OCI-LY7 (cell line): ENCODE measurements around the gene CATSPER3. TPM values are rescaled to one million over a fixed set of nuclear protein-coding genes. Genes with fewer than 3 reads are reported as not detected.

Experiments
- BruUV-seq: library from RNA; stranded (reverse); fragments of 400-500 nt; replicated peaks from 2 replicates; lab custom pipeline; 2021; lab: Mats Ljungman, UMichigan
- CTCF ChIA-PET: fragments of 300-600 bp; sonication (Branson Sonifier 250); formaldehyde crosslinking; loops from one replicate; lab custom pipeline; 2022; ENCODE audit warnings: antibody characterized with exemption; ENCODE audit not compliant: unreplicated experiment; lab: Charles Lee
- POLR2A ChIA-PET: fragments of 300-600 bp; sonication (Branson Sonifier 250); formaldehyde crosslinking; loops from one replicate; lab custom pipeline; 2022; ENCODE audit warnings: antibody characterized with exemption; lab: Charles Lee
- DNase-seq: peaks from one replicate; pipeline ENCODE4 v3.0.0-alpha.2; 2015; ENCODE audit warnings: low spot score
- H2AFZ ChIP-seq: fragments of 200-600 bp; sonication (generic), shearing (Covaris generic); 2 replicates; pipeline ENCODE4 v1.6.1; 2014; ENCODE audit warnings: mild to moderate bottlenecking, antibody characterized with exemption, low read length, moderate library complexity
- H3K27ac ChIP-seq: fragments of 200-600 bp; sonication (generic); 2 replicates; pipeline ENCODE4 v1.5.1; 2014; ENCODE audit warnings: mixed run types, low read depth, mild to moderate bottlenecking, moderate library complexity, low read length, inconsistent platforms; ENCODE audit not compliant: poor library complexity, severe bottlenecking
- H3K36me3 ChIP-seq: fragments of 200-600 bp; sonication (generic); 2 replicates; pipeline ENCODE4 v1.6.1; 2014; ENCODE audit warnings: mild to moderate bottlenecking, antibody characterized with exemption, low read length, moderate library complexity, mixed read lengths; ENCODE audit not compliant: insufficient read depth
- H3K4me1 ChIP-seq: fragments of 200-600 bp; sonication (generic); 2 replicates; pipeline ENCODE4 v1.5.1; 2014; ENCODE audit warnings: mild to moderate bottlenecking, low read length; ENCODE audit not compliant: insufficient read depth, poor library complexity, severe bottlenecking
- H3K4me2 ChIP-seq: fragments of 200-600 bp; sonication (generic); 2 replicates; pipeline ENCODE4 v1.6.1; 2014; ENCODE audit warnings: mild to moderate bottlenecking, low read length
- H3K4me3 ChIP-seq: fragments of 200-600 bp; sonication (generic); 2 replicates; pipeline ENCODE4 v1.5.1; 2014; ENCODE audit warnings: mild to moderate bottlenecking, low read depth, low read length; ENCODE audit not compliant: poor library complexity, severe bottlenecking
- H3K79me2 ChIP-seq: fragments of 200-600 bp; sonication (generic); 2 replicates; pipeline ENCODE4 v1.6.1; 2016; ENCODE audit warnings: low read depth, mild to moderate bottlenecking, low read length, moderate library complexity, mixed read lengths; ENCODE audit not compliant: insufficient read depth
- H3K9me2 ChIP-seq: fragments of 200-600 bp; sonication (generic); 2 replicates; pipeline ENCODE4 v1.6.1; 2016; ENCODE audit warnings: mild to moderate bottlenecking, low read length, mixed read lengths; ENCODE audit not compliant: insufficient read depth
- H3K9me3 ChIP-seq: fragments of 200-600 bp; sonication (generic); 2 replicates; pipeline ENCODE4 v1.6.1; 2014; ENCODE audit warnings: mild to moderate bottlenecking, mixed run types, low read length, mixed read lengths
- H4K20me1 ChIP-seq: fragments of 200-600 bp; sonication (generic); 2 replicates; pipeline ENCODE4 v1.6.1; 2014; ENCODE audit warnings: mild to moderate bottlenecking, antibody characterized with exemption, low read length, moderate library complexity, mixed read lengths; ENCODE audit not compliant: insufficient read depth
- CTCF ChIP-seq: fragments of 200-600 bp; sonication (generic); conservative IDR thresholded peaks from 2 replicates; pipeline ENCODE4 v1.5.1; 2014; ENCODE audit warnings: mild to moderate bottlenecking, antibody characterized with exemption, low read length, moderate library complexity, mixed read lengths
- EZH2phosphoT487 ChIP-seq: fragments of 200-600 bp; sonication (generic); IDR thresholded peaks from 2 replicates; pipeline ENCODE4 v1.6.1; 2018; ENCODE audit warnings: low read depth, borderline replicate concordance, mild to moderate bottlenecking, mixed run types, antibody characterized with exemption, low read length, moderate library complexity, mixed read lengths
- intact Hi-C: fragments of 100-400 bp; cut with micrococcal nuclease; formaldehyde crosslinking; loops from one replicate; pipeline ENCODE4 v1.10.0; 2022; ENCODE audit not compliant: unreplicated experiment
- total RNA-seq, 2 experiments: library from RNA; depleted of rRNA in 1 of 2; stranded (reverse); fragments of >200 nt in 1 of 2; shearing (Covaris generic) in 1 of 2; gene quantifications; 2 replicates each; pipeline ENCODE4 v1.2.3, GENCODE V29; 2014 to 2022

The CATSPER3 gene
- total RNA-seq, 2 experiments from 2014 or later, result 0.61 TPM; not detected in 1

- H3K79me2 ChIP-seq, result peaks cover 6% of the 10 kb centered on the region; the same call in 1 of the 2 replicates
- peak overlapping the region; percentile 40; the same call in 1 of the 2 replicates for H2AFZ ChIP-seq
- no TSS peak for BruUV-seq
- no peak for DNase-seq
- H4K20me1 ChIP-seq, result no peaks in the 10 kb centered on the region
- H3K36me3 ChIP-seq, result no peaks in the 10 kb centered on the region
- H3K9me3 ChIP-seq, result no peaks in the 10 kb centered on the region
- H3K4me2 ChIP-seq, result peak overlapping the region; percentile 95
- ChIA-PET POLR2A (interaction anchor here (1.0 kb wide), 2 partner anchors 9 to 123 kb away, joined by 3 to 10 read pairs; no protein-coding TSS in a partner anchor), CTCF (interaction anchor here (2.2 kb wide), 1 partner anchor 136 kb away, joined by 6 read pairs; no protein-coding TSS in a partner anchor)
- no peak overlapping the region for H3K4me3 ChIP-seq
- TF ChIP-seq CTCF (no peak), EZH2phosphoT487 (no peak)
- intact Hi-C loops, result loop anchor here (2.0 kb wide), 1 partner anchor 149 kb away; no protein-coding TSS in a partner anchor
- H3K4me1 ChIP-seq, result peaks cover 93% of the 10 kb centered on the region
- no peaks in the 10 kb centered on the region for H3K9me2 ChIP-seq
- peak overlapping the region; percentile 97 for H3K27ac ChIP-seq
Observed at GRCh38 chr5:135055396-135055795, 87.7 kb downstream of the CATSPER3 start.

- H3K4me3 ChIP-seq, result no peak overlapping the region
- no peaks in the 10 kb centered on the region for H3K9me2 ChIP-seq
- H3K9me3 ChIP-seq, result no peaks in the 10 kb centered on the region
- no peaks in the 10 kb centered on the region for H3K36me3 ChIP-seq
- no peak for DNase-seq
- intact Hi-C loops, result no loop called here
- POLR2A ChIA-PET, result interaction anchor here (1.0 to 1.6 kb wide), 3 partner anchors 10 to 132 kb away, joined by 3 to 10 read pairs (median 3); no protein-coding TSS in a partner anchor
- no peak overlapping the region; the same call in 1 of the 2 replicates for H2AFZ ChIP-seq
- BruUV-seq, result no TSS peak
- H4K20me1 ChIP-seq, result no peaks in the 10 kb centered on the region
- TF ChIP-seq CTCF (no peak), EZH2phosphoT487 (no peak)
- H3K4me2 ChIP-seq, result peak overlapping the region; percentile 95; the same call in 1 of the 2 replicates
- H3K4me1 ChIP-seq, result peaks cover 83% of the 10 kb centered on the region
- peak overlapping the region; percentile 97 for H3K27ac ChIP-seq
- CTCF ChIA-PET, result interaction anchor here (1.0 to 2.2 kb wide), 2 partner anchors 17 to 135 kb away, joined by 3 to 6 read pairs; no protein-coding TSS in a partner anchor
- peaks cover 6% of the 10 kb centered on the region; the same call in 1 of the 2 replicates for H3K79me2 ChIP-seq
Observed at GRCh38 chr5:135056316-135057030, 88.8 kb downstream of the CATSPER3 start.
